Measurements from ENCODE around the gene MKI67.
A peak's percentile ranks its signal among the peaks of the same experiment; 100 is the strongest.

The MKI67 gene

GRCh38 chr10:128070721-128071416, 55.4 kb downstream of the MKI67 start:
- H3K4me1 ChIP-seq (ENCODE audit: control insufficient read depth, insufficient read depth, low read length) = no peaks in the 10 kb centered on the region
- no peaks in the 10 kb centered on the region for H3K36me3 ChIP-seq (ENCODE audit: control insufficient read depth, insufficient read depth, low read length)

DNA sequence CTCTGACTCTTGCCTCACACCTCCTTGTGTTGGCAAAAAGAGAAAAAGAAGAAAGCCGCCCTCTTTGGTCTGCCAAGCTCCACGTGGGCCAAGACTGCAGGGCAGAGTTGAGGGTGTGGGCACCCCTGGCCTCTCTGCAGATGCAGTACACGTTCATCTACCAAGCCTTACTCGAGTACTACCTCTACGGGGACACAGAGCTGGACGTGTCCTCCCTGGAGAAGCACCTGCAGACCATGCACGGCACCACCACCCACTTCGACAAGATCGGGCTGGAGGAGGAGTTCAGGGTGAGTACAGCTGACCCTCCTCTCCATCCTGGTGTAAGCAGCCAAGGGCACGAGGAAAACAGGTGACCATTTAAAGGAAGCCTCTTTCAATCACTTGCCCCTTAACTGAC, 56.1 kb downstream of the MKI67 start:
- Histone ChIP-seq H3K9ac (ENCODE audit: low read depth, low read length) (no peak overlapping the region), H3K36me3 (ENCODE audit: control insufficient read depth, insufficient read depth, low read length) (no peaks in the 10 kb centered on the region), H3K4me3 (ENCODE audit: low read depth, low read length) (no peak overlapping the region), H3K9me3 (ENCODE audit: control insufficient read depth, insufficient read depth, low read length) (no peaks in the 10 kb centered on the region), H3K27ac (ENCODE audit: low read depth, low read length) (no peak overlapping the region), H3K27me3 (ENCODE audit: control insufficient read depth, insufficient read depth, low read length) (no peaks in the 10 kb centered on the region), H3K4me1 (ENCODE audit: control insufficient read depth, insufficient read depth, low read length) (no peaks in the 10 kb centered on the region)

More at GRCh38 chr10:128070721-128071416, 55.4 kb downstream of the MKI67 start:
- Histone ChIP-seq H3K4me3 (ENCODE audit: low read depth, low read length) (no peak overlapping the region), H3K9ac (ENCODE audit: low read depth, low read length) (no peak overlapping the region), H3K27ac (ENCODE audit: low read depth, low read length) (no peak overlapping the region), H3K9me3 (ENCODE audit: control insufficient read depth, insufficient read depth, low read length) (no peaks in the 10 kb centered on the region), H3K27me3 (ENCODE audit: control insufficient read depth, insufficient read depth, low read length) (no peaks in the 10 kb centered on the region)

DNA sequence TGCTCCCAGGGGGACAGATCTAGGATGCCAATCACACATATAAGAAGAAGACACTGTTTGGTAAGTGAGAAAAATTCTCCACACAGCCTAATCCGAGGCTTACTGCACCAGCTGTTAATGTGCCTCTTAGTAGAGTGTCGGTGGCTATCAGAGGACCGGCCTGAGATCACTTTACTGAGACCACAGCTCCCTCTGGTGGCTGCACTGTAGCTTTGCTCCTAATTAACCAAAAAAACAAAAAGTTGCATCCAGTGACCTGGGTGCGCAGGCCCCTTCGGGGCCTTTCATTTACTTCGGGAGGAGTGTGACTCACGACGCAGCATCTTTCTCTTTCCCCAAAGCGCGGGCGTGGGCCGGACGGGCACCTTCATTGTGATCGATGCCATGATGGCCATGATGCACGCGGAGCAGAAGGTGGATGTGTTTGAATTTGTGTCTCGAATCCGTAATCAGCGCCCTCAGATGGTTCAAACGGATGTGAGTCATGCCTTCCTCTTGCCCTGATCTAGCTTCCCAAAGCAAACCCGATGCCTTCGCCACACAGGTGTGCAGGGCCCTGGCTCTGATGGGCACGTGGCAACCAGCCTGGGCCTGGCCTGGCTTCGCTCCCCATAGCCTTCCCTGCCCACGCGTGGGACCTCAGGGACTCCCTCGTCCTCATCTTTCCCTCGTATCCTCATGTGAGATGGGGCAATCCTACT, 56.7 kb downstream of the MKI67 start:
- Histone ChIP-seq H3K27ac (ENCODE audit: low read depth, low read length) (no peak overlapping the region), H3K9me3 (ENCODE audit: control insufficient read depth, insufficient read depth, low read length) (no peaks in the 10 kb centered on the region), H3K27me3 (ENCODE audit: control insufficient read depth, insufficient read depth, low read length) (no peaks in the 10 kb centered on the region), H3K4me1 (ENCODE audit: control insufficient read depth, insufficient read depth, low read length) (no peaks in the 10 kb centered on the region), H3K4me3 (ENCODE audit: low read depth, low read length) (0 out of 2 replicates have a peak overlapping the region, but pooled peaks have one; percentile 15), H3K36me3 (ENCODE audit: control insufficient read depth, insufficient read depth, low read length) (no peaks in the 10 kb centered on the region), H3K9ac (ENCODE audit: low read depth, low read length) (no peak overlapping the region)

- no peaks in the 10 kb centered on the region for H3K27me3 ChIP-seq (ENCODE audit: control insufficient read depth, insufficient read depth, low read length)
- no peaks in the 10 kb centered on the region for H3K9me3 ChIP-seq (ENCODE audit: control insufficient read depth, insufficient read depth, low read length)
- peaks cover 4% of the 10 kb centered on the region; the same call in 1 of the 2 replicates for H3K4me1 ChIP-seq (ENCODE audit: control insufficient read depth, insufficient read depth, low read length)
- H3K4me3 ChIP-seq (ENCODE audit: low read depth, low read length) = no peak overlapping the region
- no peaks in the 10 kb centered on the region for H3K36me3 ChIP-seq (ENCODE audit: control insufficient read depth, insufficient read depth, low read length)
- no peak overlapping the region for H3K27ac ChIP-seq (ENCODE audit: low read depth, low read length)
- H3K9ac ChIP-seq (ENCODE audit: low read depth, low read length) = no peak overlapping the region
Observed at GRCh38 chr10:128068398-128069285, 57.6 kb downstream of the MKI67 start.

GRCh38 chr10:128067691-128068397, 58.4 kb downstream of the MKI67 start:
- no peak overlapping the region for H3K4me3 ChIP-seq (ENCODE audit: low read depth, low read length)
- no peak overlapping the region for H3K9ac ChIP-seq (ENCODE audit: low read depth, low read length)
- H3K4me1 ChIP-seq (ENCODE audit: control insufficient read depth, insufficient read depth, low read length) = peaks cover 11% of the 10 kb centered on the region; the same call in 1 of the 2 replicates
- no peak overlapping the region for H3K27ac ChIP-seq (ENCODE audit: low read depth, low read length)
- H3K36me3 ChIP-seq (ENCODE audit: control insufficient read depth, insufficient read depth, low read length) = no peaks in the 10 kb centered on the region
- H3K9me3 ChIP-seq (ENCODE audit: control insufficient read depth, insufficient read depth, low read length) = no peaks in the 10 kb centered on the region
- no peaks in the 10 kb centered on the region for H3K27me3 ChIP-seq (ENCODE audit: control insufficient read depth, insufficient read depth, low read length)

GRCh38 chr10:128066870-128067382, 59.3 kb downstream of the MKI67 start:
- Histone ChIP-seq H3K27me3 (ENCODE audit: control insufficient read depth, insufficient read depth, low read length) (no peaks in the 10 kb centered on the region), H3K9me3 (ENCODE audit: control insufficient read depth, insufficient read depth, low read length) (no peaks in the 10 kb centered on the region), H3K36me3 (ENCODE audit: control insufficient read depth, insufficient read depth, low read length) (no peaks in the 10 kb centered on the region), H3K9ac (ENCODE audit: low read depth, low read length) (no peak overlapping the region), H3K4me1 (ENCODE audit: control insufficient read depth, insufficient read depth, low read length) (peaks cover 20% of the 10 kb centered on the region), H3K27ac (ENCODE audit: low read depth, low read length) (no peak overlapping the region), H3K4me3 (ENCODE audit: low read depth, low read length) (no peak overlapping the region)

DNA sequence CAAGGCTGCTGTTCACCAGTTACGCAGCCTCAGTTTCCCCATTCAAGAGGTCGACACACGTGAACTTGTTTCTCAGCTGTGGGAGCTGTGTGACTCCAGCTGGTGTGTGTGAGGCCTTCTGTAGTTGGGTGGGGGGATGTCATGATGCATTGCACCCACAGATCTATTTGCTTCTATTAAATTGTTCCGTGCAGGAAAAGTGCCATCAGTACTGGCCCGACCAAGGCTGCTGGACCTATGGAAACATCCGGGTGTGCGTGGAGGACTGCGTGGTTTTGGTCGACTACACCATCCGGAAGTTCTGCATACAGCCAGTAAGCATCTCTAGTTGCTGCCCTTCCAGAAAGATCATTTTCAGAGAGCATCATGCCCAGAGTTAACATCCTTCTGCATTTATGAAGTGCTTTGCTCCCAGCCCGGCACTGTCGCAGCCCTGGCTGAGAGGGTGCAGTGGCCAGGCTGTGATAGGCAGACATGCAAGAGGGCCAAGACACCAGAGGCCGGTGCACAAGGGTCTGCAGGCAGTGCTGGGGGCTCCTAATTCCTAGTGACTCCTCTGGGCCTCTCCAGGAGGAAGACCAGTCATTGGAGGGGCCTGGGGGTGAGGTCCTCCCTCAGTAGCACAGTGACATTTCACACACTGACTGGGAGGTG, 60.2 kb downstream of the MKI67 start:
- Histone ChIP-seq H3K36me3 (ENCODE audit: control insufficient read depth, insufficient read depth, low read length) (no peaks in the 10 kb centered on the region), H3K4me1 (ENCODE audit: control insufficient read depth, insufficient read depth, low read length) (peaks cover 20% of the 10 kb centered on the region), H3K27me3 (ENCODE audit: control insufficient read depth, insufficient read depth, low read length) (no peaks in the 10 kb centered on the region), H3K4me3 (ENCODE audit: low read depth, low read length) (no peak overlapping the region), H3K9me3 (ENCODE audit: control insufficient read depth, insufficient read depth, low read length) (no peaks in the 10 kb centered on the region), H3K27ac (ENCODE audit: low read depth, low read length) (no peak overlapping the region), H3K9ac (ENCODE audit: low read depth, low read length) (no peak overlapping the region)

- Histone ChIP-seq H3K27ac (ENCODE audit: low read depth, low read length) (no peak overlapping the region), H3K36me3 (ENCODE audit: control insufficient read depth, insufficient read depth, low read length) (no peaks in the 10 kb centered on the region), H3K4me1 (ENCODE audit: control insufficient read depth, insufficient read depth, low read length) (peaks cover 20% of the 10 kb centered on the region), H3K9ac (ENCODE audit: low read depth, low read length) (no peak overlapping the region), H3K27me3 (ENCODE audit: control insufficient read depth, insufficient read depth, low read length) (no peaks in the 10 kb centered on the region), H3K9me3 (ENCODE audit: control insufficient read depth, insufficient read depth, low read length) (no peaks in the 10 kb centered on the region), H3K4me3 (ENCODE audit: low read depth, low read length) (no peak overlapping the region)
Observed at GRCh38 chr10:128064970-128065580, 61.1 kb downstream of the MKI67 start.

GRCh38 chr10:128064108-128064969, 61.9 kb downstream of the MKI67 start:
- H3K4me3 ChIP-seq (ENCODE audit: low read depth, low read length) = no peak overlapping the region
- no peaks in the 10 kb centered on the region for H3K36me3 ChIP-seq (ENCODE audit: control insufficient read depth, insufficient read depth, low read length)
- no peaks in the 10 kb centered on the region for H3K9me3 ChIP-seq (ENCODE audit: control insufficient read depth, insufficient read depth, low read length)
- H3K27ac ChIP-seq (ENCODE audit: low read depth, low read length) = no peak overlapping the region
- H3K27me3 ChIP-seq (ENCODE audit: control insufficient read depth, insufficient read depth, low read length) = no peaks in the 10 kb centered on the region
- H3K9ac ChIP-seq (ENCODE audit: low read depth, low read length) = no peak overlapping the region
- H3K4me1 ChIP-seq (ENCODE audit: control insufficient read depth, insufficient read depth, low read length) = peaks cover 20% of the 10 kb centered on the region
